Upper lobe of right lung (tissue), 1 donor: ENCODE results near the gene ZNF764. TPM values are rescaled to one million over a fixed set of nuclear protein-coding genes. Genes with fewer than 3 reads are reported as not detected.
A peak's percentile ranks its signal among the peaks of the same experiment; 100 is the strongest.

Experiments used
- ATAC-seq: fragments of 200-7000 bp; cut with Tn5 transposase; one replicate; pipeline ENCODE4 v1.9.1; 2020; ENCODE audit warnings: mild to moderate bottlenecking, moderate library complexity
- DNase-seq: peaks from one replicate; pipeline ENCODE4 v3.0.0-alpha.2; 2020
- H3K27ac ChIP-seq: fragments of 200-600 bp; one replicate; pipeline ENCODE4 v1.8.0; 2022
- H3K27me3 ChIP-seq: fragments of 200-600 bp; one replicate; pipeline ENCODE4 v1.8.0; 2022; ENCODE audit warnings: mild to moderate bottlenecking
- H3K36me3 ChIP-seq: fragments of 200-600 bp; one replicate; pipeline ENCODE4 v1.8.0; 2022
- H3K4me1 ChIP-seq: fragments of 200-600 bp; one replicate; pipeline ENCODE4 v1.8.0; 2022
- H3K4me3 ChIP-seq: fragments of 200-600 bp; one replicate; pipeline ENCODE4 v1.8.0; 2022; ENCODE audit warnings: mild to moderate bottlenecking
- H3K9me3 ChIP-seq: fragments of 200-600 bp; one replicate; pipeline ENCODE4 v1.8.0; 2022
- intact Hi-C: fragments of 100-400 bp; cut with DNase I; formaldehyde crosslinking; loops from one replicate; pipeline ENCODE4 v1.11.0; 2022
- total RNA-seq: library from RNA; stranded (reverse); fragmentation: NEBNext Ultra II Directional; extraction: Animal tissue kit (Norgen Biotek cat#: 25700); gene quantifications from one replicate; pipeline ENCODE4 v1.2.1, GENCODE V29; 2021
- TF ChIP-seq, protein P1 (sequence below): fragments of 200-600 bp; IDR thresholded peaks from one replicate; pipeline ENCODE4 v1.8.0; 2022; ENCODE audit warnings: antibody characterized with exemption
- donor health status: DM: no; HTN: yes; CAD: no; lungs with severe emphysema.

The ZNF764 gene
- total RNA-seq, 1 donor from 2014 or later = 10.6 TPM

GRCh38 chr16:30562021-30562420 is 3.8 kb upstream of the ZNF764 start:
- DNase-seq = no peak
- H3K9me3 ChIP-seq = no peaks in the 10 kb centered on the region
- peak overlapping the region; percentile 78 for H3K27ac ChIP-seq
- no peaks in the 10 kb centered on the region for H3K36me3 ChIP-seq
- peaks cover 3% of the 10 kb centered on the region for H3K4me1 ChIP-seq
- intact Hi-C loops = no loop called here
- peak overlapping the region; percentile 55 for H3K4me3 ChIP-seq
- TF ChIP-seq, protein P1, sequence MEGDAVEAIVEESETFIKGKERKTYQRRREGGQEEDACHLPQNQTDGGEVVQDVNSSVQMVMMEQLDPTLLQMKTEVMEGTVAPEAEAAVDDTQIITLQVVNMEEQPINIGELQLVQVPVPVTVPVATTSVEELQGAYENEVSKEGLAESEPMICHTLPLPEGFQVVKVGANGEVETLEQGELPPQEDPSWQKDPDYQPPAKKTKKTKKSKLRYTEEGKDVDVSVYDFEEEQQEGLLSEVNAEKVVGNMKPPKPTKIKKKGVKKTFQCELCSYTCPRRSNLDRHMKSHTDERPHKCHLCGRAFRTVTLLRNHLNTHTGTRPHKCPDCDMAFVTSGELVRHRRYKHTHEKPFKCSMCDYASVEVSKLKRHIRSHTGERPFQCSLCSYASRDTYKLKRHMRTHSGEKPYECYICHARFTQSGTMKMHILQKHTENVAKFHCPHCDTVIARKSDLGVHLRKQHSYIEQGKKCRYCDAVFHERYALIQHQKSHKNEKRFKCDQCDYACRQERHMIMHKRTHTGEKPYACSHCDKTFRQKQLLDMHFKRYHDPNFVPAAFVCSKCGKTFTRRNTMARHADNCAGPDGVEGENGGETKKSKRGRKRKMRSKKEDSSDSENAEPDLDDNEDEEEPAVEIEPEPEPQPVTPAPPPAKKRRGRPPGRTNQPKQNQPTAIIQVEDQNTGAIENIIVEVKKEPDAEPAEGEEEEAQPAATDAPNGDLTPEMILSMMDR = no peak
- no peak for ATAC-seq
- H3K27me3 ChIP-seq = no peaks in the 10 kb centered on the region

DNA sequence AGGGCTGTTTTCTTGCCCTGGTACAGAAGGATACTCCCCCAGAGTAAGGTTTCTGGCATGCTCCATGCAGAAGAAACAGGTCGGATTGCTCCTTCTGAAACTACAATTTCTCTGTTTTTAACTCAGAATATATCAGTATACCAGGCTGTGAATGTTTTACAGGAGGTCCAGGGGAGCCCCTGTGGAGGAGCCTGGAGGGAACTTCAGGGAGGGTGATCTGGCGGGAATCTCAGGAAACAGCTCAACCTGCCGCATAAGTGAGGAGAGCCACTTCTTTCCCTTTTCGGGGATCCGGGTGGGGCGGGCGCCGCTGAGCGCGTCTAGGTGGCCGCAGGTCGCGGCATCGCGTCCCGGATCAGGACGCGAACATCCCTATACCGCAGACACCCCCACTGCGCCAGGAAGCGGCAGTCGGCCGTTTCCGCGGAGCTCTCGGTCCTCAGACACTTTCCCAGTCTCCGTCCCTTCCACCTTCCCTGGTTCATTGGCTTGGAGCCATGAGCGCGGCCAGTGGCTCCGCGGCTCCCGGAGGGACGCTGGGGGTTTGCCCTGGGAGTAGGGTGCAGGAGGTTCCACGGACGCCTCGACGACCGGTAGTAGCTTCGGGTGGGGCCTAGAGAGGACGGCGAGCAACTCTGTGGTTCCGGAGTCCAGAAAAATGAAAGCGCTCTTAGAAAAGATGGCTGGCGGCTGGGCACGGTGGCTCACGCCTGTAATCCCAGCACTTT is 3.1 kb upstream of the ZNF764 start:
- intact Hi-C loops = no loop called here

DNA sequence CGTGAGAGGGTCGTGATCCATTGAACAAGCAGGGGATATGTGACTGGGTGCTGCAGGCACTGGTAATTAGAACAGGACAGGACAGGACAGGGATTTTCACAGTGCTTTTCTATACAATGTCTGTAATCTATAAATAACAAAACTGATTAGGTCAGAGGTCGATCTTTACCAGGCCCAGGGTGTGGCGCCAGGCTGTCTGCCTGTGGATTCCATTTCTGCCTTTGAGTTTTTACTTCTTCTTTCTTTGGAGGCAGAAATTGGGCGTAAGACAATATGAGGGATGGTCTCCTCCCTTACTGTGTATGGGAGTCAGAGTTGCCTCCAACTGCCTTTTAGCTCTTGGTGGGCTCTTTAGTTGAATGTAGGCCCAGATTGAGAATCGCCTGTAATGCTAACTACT is 1.5 kb upstream of the ZNF764 start:
- TF ChIP-seq, protein P1 = no peak
- H3K27me3 ChIP-seq = no peaks in the 10 kb centered on the region
- H3K4me3 ChIP-seq = no peak overlapping the region
- no peaks in the 10 kb centered on the region for H3K9me3 ChIP-seq
- H3K36me3 ChIP-seq = peaks cover 16% of the 10 kb centered on the region
- DNase-seq (no peak), ATAC-seq (no peak)
- H3K4me1 ChIP-seq = peaks cover 8% of the 10 kb centered on the region
- intact Hi-C loops = no loop called here
- no peak overlapping the region for H3K27ac ChIP-seq

More for the DNA sequence above, 3.1 kb upstream of the ZNF764 start:
- peaks cover under 1% of the 10 kb centered on the region for H3K36me3 ChIP-seq
- H3K4me3 ChIP-seq = peak overlapping the region; percentile 55
- ATAC-seq (peak; percentile 17), DNase-seq (peak; percentile 76)
- H3K4me1 ChIP-seq = peaks cover 8% of the 10 kb centered on the region
- H3K9me3 ChIP-seq = no peaks in the 10 kb centered on the region
- no peaks in the 10 kb centered on the region for H3K27me3 ChIP-seq
- peak overlapping the region; percentile 78 for H3K27ac ChIP-seq
- TF ChIP-seq, protein P1 = no peak

GRCh38 chr16:30558789-30559377 is 709 bp upstream of the ZNF764 start:
- Histone ChIP-seq H3K4me3 (peak overlapping the region; percentile 91), H3K9me3 (no peaks in the 10 kb centered on the region), H3K36me3 (peaks cover 24% of the 10 kb centered on the region), H3K27ac (peak overlapping the region; percentile 94), H3K27me3 (no peaks in the 10 kb centered on the region), H3K4me1 (peaks cover 8% of the 10 kb centered on the region)
- TF ChIP-seq, protein P1 = no peak
- DNase-seq = no peak
- intact Hi-C loops = no loop called here
- no peak for ATAC-seq

- intact Hi-C loops = no loop called here
- no peaks in the 10 kb centered on the region for H3K9me3 ChIP-seq
- H3K4me3 ChIP-seq = peak overlapping the region; percentile 91
- ATAC-seq (no peak), DNase-seq (no peak)
- peak overlapping the region; percentile 94 for H3K27ac ChIP-seq
- H3K4me1 ChIP-seq = peaks cover 8% of the 10 kb centered on the region
- no peaks in the 10 kb centered on the region for H3K27me3 ChIP-seq
- H3K36me3 ChIP-seq = peaks cover 26% of the 10 kb centered on the region
- TF ChIP-seq, protein P1 = no peak
These were observed 542 bp downstream of the ZNF764 start for GRCh38 chr16:30557707-30557956.
